ENCODE measurements around the gene COX6B1.
A peak's percentile ranks its signal among the peaks of the same experiment; 100 is the strongest.
"Not testable (repeated sequence)": the region's sequence is repeated elsewhere in the genome, so short reads cannot be mapped to it uniquely, and the experiment has no call there.

Gene COX6B1, protein sequence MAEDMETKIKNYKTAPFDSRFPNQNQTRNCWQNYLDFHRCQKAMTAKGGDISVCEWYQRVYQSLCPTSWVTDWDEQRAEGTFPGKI

DNA sequence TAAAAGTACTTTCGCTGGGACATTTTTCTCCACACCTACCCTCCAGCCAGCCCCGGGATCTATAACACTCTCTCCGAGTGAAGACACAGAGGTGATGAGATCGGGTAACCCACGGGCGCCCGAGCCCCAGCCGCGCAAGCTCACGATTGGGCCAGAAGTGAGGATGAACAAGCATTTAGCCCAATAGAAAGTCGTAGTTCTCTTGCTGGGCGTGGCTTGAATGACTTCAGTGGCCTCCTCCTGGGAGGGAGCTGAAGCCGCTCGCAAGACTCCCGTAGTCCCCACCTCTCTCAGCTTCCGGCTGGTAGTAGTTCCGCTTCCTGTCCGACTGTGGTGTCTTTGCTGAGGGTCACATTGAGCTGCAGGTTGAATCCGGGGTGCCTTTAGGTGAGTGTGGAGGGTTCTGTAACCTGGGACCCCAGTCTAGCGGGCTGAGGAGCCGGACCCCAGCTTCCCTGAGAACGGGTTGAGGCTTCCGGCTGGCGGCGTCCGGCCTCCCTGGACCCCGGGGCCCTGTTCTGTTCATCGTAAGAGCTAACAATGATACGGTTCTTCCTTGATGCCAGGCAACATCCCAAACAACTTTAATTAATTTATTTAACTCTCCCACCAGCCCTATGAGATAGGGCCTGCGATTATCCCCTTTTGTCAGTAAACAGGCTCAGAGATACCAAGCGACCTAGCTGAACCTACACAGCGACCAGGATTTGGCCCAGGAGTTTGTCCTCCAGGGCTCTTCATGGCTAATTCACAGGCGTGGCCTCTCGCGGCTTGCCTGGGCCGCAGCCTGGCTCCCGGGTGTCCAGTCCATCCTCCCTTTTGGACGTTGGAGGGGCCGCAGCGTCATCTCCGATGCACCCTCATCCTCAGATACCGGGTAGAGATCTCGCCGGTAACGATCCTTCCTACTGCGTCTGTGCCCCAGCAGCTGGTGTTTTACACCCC lies at the start of gene COX6B1:
TSS of gene COX6B1 (plus strand) at position 307 of the 945 bp plus-strand sequence. CDS start 2,921 bp downstream, outside the sequence.
- Mint-ChIP-seq H3K4me3 (peak within 1 kb of the TSS; percentile 92), H3K36me3 (peaks cover 17% of the 10 kb centered on the region), H3K9me3 (no peaks in the 10 kb centered on the region), H3K4me1 (peaks cover 31% of the 10 kb centered on the region), H3K27ac (peak within 1 kb of the TSS; percentile 86), H3K27me3 (no peaks in the 10 kb centered on the region)
- ATAC-seq: peak; percentile 86

- H3K27ac Mint-ChIP-seq: no peak overlapping the region
- H3K4me1 Mint-ChIP-seq: no peaks in the 10 kb centered on the region
- H3K4me3 Mint-ChIP-seq: no peak overlapping the region
- H3K27me3 Mint-ChIP-seq: peaks cover 33% of the 10 kb centered on the region
- ATAC-seq: no peak
- no peaks in the 10 kb centered on the region for H3K36me3 Mint-ChIP-seq
- no peaks in the 10 kb centered on the region for H3K9me3 Mint-ChIP-seq
These were observed 46.2 kb upstream of the COX6B1 start for GRCh38 chr19:35601971-35602370.

GRCh38 chr19:35604436-35604835 lies 43.7 kb upstream of the COX6B1 start:
- not testable (repeated sequence) for H3K4me3 Mint-ChIP-seq, ATAC-seq, H3K27ac Mint-ChIP-seq, H3K36me3 Mint-ChIP-seq, H3K9me3 Mint-ChIP-seq
- Mint-ChIP-seq H3K4me1 (peaks cover 13% of the 10 kb centered on the region), H3K27me3 (peaks cover 14% of the 10 kb centered on the region)

DNA sequence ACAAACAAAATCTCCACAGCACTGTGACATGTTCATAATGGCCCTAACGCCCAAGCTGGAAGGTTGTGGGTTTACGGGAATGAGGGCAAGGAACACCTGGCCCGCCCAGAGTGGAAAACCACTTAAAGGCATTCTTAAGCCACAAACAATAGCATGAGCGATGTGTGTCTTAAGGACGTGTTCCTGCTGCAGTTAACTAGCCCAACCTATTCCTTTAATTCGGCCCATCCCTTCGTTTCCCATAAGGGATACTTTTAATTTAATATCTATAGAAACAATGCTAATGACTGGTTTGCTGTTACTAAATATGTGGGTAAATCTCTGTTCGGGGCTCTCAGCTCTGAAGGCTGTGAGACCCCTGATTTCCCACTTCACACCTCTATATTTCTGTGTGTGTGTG lies 41.0 kb upstream of the COX6B1 start:
- not testable (repeated sequence) for H3K9me3 Mint-ChIP-seq, H3K27me3 Mint-ChIP-seq, H3K27ac Mint-ChIP-seq, H3K4me3 Mint-ChIP-seq, H3K36me3 Mint-ChIP-seq, ATAC-seq
- H3K4me1 Mint-ChIP-seq: peaks cover 33% of the 10 kb centered on the region

- no peak overlapping the region for H3K4me3 Mint-ChIP-seq
- peak overlapping the region; percentile 94 for H3K27ac Mint-ChIP-seq
- H3K4me1 Mint-ChIP-seq: peaks cover 38% of the 10 kb centered on the region
- no peak for ATAC-seq
- no peaks in the 10 kb centered on the region for H3K27me3 Mint-ChIP-seq
- H3K9me3 Mint-ChIP-seq: peaks cover 7% of the 10 kb centered on the region
- H3K36me3 Mint-ChIP-seq: peaks cover 7% of the 10 kb centered on the region
These were observed 40.5 kb upstream of the COX6B1 start for GRCh38 chr19:35607661-35608060.

GRCh38 chr19:35608251-35608650 lies 39.9 kb upstream of the COX6B1 start:
- Mint-ChIP-seq H3K4me1 (peaks cover 44% of the 10 kb centered on the region), H3K9me3 (peaks cover 7% of the 10 kb centered on the region), H3K27ac (peak overlapping the region; percentile 94), H3K4me3 (no peak overlapping the region), H3K27me3 (no peaks in the 10 kb centered on the region), H3K36me3 (peaks cover 7% of the 10 kb centered on the region)
- ATAC-seq: no peak

DNA sequence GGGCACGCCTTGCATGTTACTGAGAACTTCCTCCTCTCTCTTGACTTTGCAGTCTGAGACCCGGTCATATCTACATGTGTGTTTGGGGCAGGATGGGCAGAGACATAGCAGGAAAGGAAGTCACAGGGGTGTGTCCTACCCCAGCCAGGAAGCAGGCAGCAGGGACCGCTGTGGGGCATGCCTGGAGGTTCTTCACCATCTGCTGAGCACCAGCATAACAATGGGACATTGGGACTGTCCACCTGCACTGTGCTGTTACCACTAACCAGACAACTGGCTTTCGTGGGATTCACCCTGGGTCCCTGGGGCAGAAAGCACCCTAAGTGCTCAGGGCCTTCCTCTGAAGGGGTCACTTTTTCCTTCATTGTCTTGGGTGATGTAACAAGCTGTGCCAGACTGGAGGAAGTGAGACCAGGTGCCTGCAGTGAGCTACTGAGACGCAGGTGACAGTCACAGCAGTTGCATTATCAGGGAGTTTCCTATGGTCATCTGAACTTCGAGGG lies 38.2 kb upstream of the COX6B1 start:
- H3K9me3 Mint-ChIP-seq: peaks cover 7% of the 10 kb centered on the region

DNA sequence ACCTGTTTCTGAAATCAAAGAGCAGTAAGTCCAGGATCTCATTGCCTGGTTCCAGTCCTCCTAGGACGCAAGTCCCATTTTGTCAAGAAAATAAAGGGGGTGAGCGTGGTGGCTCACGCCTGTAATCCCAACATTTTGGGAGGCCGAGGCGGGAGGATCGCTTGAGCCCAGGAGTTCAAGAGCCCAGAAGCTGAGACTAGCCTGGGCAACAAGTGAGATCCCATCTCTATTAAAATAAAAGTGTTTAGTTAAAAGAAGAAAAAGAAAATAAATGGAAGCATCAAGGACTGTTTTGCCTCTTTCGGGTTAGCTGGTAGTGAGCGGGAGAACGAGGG lies 35.9 kb upstream of the COX6B1 start:
- ATAC-seq: no peak
- H3K4me3 Mint-ChIP-seq: peak overlapping the region; percentile 87

More for the DNA sequence above, 38.2 kb upstream of the COX6B1 start:
- H3K4me1 Mint-ChIP-seq: peaks cover 51% of the 10 kb centered on the region
- peaks cover 13% of the 10 kb centered on the region for H3K36me3 Mint-ChIP-seq
- H3K27me3 Mint-ChIP-seq: no peaks in the 10 kb centered on the region
- ATAC-seq: peak; percentile 80
- peak overlapping the region; percentile 94 for H3K27ac Mint-ChIP-seq
- H3K4me3 Mint-ChIP-seq: peak overlapping the region; percentile 11

DNA sequence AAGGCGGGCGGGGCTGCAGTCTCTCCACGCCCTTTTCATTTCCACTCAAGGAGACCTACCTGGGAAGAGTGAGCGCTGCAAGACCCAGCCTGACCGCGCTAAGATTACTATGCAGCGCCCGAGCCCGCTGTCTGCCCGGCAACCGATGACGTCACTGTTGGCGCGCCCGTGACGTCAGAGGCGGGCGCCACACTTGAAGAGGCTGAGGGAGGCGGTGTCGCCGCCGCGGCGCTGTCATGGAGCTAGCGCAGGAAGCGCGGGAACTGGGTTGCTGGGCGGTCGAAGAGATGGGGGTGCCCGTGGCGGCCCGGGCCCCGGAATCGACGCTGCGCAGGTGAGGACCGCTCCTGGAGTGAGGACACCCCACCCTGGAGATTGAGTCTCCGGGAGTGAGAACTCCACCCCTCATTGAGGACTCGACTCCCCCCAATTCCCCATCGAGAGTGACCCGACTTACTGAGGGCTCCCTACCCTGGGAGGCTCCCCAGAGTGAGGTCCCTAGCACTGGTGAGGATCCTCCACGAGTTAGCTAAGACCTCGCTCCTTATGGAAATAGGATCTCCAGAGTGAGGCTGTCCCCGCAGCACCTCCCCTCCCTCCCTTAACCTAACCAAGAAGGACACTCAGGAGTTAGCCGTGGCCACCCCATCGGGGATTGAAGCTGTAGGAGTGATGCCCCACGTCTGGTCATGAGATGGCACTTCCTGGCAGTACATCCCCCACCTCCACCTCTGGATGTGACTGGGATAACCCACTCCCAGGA lies 35.4 kb upstream of the COX6B1 start, which contains the start of gene HAUS5:
TSS of gene HAUS5 (plus strand) at position 177 of the 763 bp plus-strand sequence. CDS start at position 237, 60 bp downstream.
- Mint-ChIP-seq H3K9me3 (peaks cover 7% of the 10 kb centered on the region), H3K4me1 (peaks cover 51% of the 10 kb centered on the region), H3K27me3 (no peaks in the 10 kb centered on the region), H3K36me3 (peaks cover 37% of the 10 kb centered on the region), H3K4me3 (peak within 1 kb of the TSS; percentile 87), H3K27ac (peak within 1 kb of the TSS; percentile 94)
- ATAC-seq: peak; percentile 92

More for the DNA sequence above, 35.9 kb upstream of the COX6B1 start:
- H3K27ac Mint-ChIP-seq: peak overlapping the region; percentile 94
- H3K27me3 Mint-ChIP-seq: no peaks in the 10 kb centered on the region
- peaks cover 7% of the 10 kb centered on the region for H3K9me3 Mint-ChIP-seq
- H3K4me1 Mint-ChIP-seq: peaks cover 51% of the 10 kb centered on the region
- H3K36me3 Mint-ChIP-seq: peaks cover 31% of the 10 kb centered on the region

- Mint-ChIP-seq H3K27ac (peak overlapping the region; percentile 94), H3K4me1 (peaks cover 45% of the 10 kb centered on the region), H3K4me3 (peak overlapping the region; percentile 87), H3K36me3 (peaks cover 31% of the 10 kb centered on the region), H3K9me3 (peaks cover 2% of the 10 kb centered on the region), H3K27me3 (no peaks in the 10 kb centered on the region)
- no peak for ATAC-seq
These were observed 34.5 kb upstream of the COX6B1 start for GRCh38 chr19:35613574-35613973.

GRCh38 chr19:35615036-35615435 lies 33.1 kb upstream of the COX6B1 start:
- Mint-ChIP-seq H3K27me3 (no peaks in the 10 kb centered on the region), H3K36me3 (peaks cover 32% of the 10 kb centered on the region), H3K9me3 (no peaks in the 10 kb centered on the region), H3K4me1 (peaks cover 32% of the 10 kb centered on the region), H3K4me3 (no peak overlapping the region), H3K27ac (peak overlapping the region; percentile 94)
- ATAC-seq: no peak

GRCh38 chr19:35618857-35619256 lies 29.3 kb upstream of the COX6B1 start:
- H3K27ac Mint-ChIP-seq: no peak overlapping the region

GRCh38 chr19:35619290-35619923 lies 28.7 kb upstream of the COX6B1 start:
- no peak for ATAC-seq
- H3K4me1 Mint-ChIP-seq: no peaks in the 10 kb centered on the region
- no peaks in the 10 kb centered on the region for H3K9me3 Mint-ChIP-seq
- no peak overlapping the region for H3K4me3 Mint-ChIP-seq
- no peak overlapping the region for H3K27ac Mint-ChIP-seq
- peaks cover 54% of the 10 kb centered on the region for H3K36me3 Mint-ChIP-seq
- no peaks in the 10 kb centered on the region for H3K27me3 Mint-ChIP-seq

More at GRCh38 chr19:35618857-35619256, 29.3 kb upstream of the COX6B1 start:
- H3K9me3 Mint-ChIP-seq: no peaks in the 10 kb centered on the region
- no peak for ATAC-seq
- H3K27me3 Mint-ChIP-seq: no peaks in the 10 kb centered on the region
- H3K4me3 Mint-ChIP-seq: no peak overlapping the region
- peaks cover 55% of the 10 kb centered on the region for H3K36me3 Mint-ChIP-seq
- peaks cover 2% of the 10 kb centered on the region for H3K4me1 Mint-ChIP-seq

DNA sequence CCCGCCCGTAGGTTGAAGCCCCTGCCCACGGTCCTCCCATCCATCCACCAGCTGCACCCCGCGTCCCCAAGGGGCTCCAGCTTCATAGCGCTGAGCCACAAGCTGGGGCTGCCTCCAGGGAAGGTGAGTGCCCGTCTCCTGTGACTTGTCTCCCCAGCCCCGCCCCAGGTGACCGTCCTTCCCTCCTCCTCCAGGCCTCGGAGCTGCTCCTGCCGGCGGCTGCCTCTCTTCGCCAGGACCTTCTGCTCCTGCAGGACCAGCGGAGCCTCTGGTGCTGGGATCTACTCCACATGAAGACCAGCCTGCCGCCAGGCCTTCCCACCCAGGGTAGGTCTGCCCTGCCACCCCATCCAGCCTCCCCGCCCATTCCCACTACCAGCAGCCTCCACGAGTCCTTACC lies 28.1 kb upstream of the COX6B1 start:
- Mint-ChIP-seq H3K36me3 (peaks cover 48% of the 10 kb centered on the region), H3K9me3 (no peaks in the 10 kb centered on the region), H3K4me1 (no peaks in the 10 kb centered on the region), H3K27me3 (no peaks in the 10 kb centered on the region), H3K27ac (no peak overlapping the region), H3K4me3 (no peak overlapping the region)
- no peak for ATAC-seq

GRCh38 chr19:35621708-35622107 lies 26.4 kb upstream of the COX6B1 start:
- Mint-ChIP-seq H3K4me1 (no peaks in the 10 kb centered on the region), H3K9me3 (no peaks in the 10 kb centered on the region), H3K4me3 (no peak overlapping the region), H3K27ac (peak overlapping the region; percentile 27), H3K36me3 (peaks cover 36% of the 10 kb centered on the region), H3K27me3 (no peaks in the 10 kb centered on the region)
- ATAC-seq: no peak

Data from stimulated activated memory B cell treated with anti-CD40 and anti-IgM and Interleukin-4, amounts not matched to agents 10 μg/mL and 1 μg/mL and 100 μg/mL, for 72 hours (primary cell).